Keratinocyte (primary cell): Measurements from ENCODE around the gene GBGT1. TPM values are rescaled to one million over a fixed set of nuclear protein-coding genes. Genes with fewer than 3 reads are reported as not detected.

Source experiments
- DNase-seq: peaks from one replicate; pipeline ENCODE4 v3.0.0-alpha.2; 2011; ENCODE audit warnings: low read depth, missing footprints, low spot score
- FAIRE-seq: peaks from 2 replicates; lab custom pipeline; 2011; peaks lifted over from hg19 to GRCh38; lab: Jason Lieb, UNC
- H2AFZ ChIP-seq: 2 replicates; pipeline ENCODE4 v1.6.0; 2012; ENCODE audit warnings: low read length, control low read depth, inconsistent platforms; ENCODE audit not compliant: control insufficient read depth
- H3K27ac ChIP-seq: 2 replicates; pipeline ENCODE4 v1.5.1; 2011; ENCODE audit warnings: low read length; ENCODE audit not compliant: control insufficient read depth, insufficient read depth
- H3K27me3 ChIP-seq: 3 replicates; pipeline ENCODE4 v1.6.0; 2011; ENCODE audit warnings: low read length; ENCODE audit not compliant: control insufficient read depth, insufficient read depth; ENCODE audit errors: extremely low read depth
- H3K36me3 ChIP-seq, 2 experiments: 2 replicates in 1 of 2; 3 replicates in 1 of 2; pipeline ENCODE4 v1.5.1; 2011; ENCODE audit warnings: low read length in 2 of 2, mild to moderate bottlenecking in 1 of 2; ENCODE audit not compliant: control insufficient read depth in 2 of 2, insufficient read depth in 2 of 2; ENCODE audit errors: extremely low read depth in 1 of 2
- H3K4me1 ChIP-seq: 3 replicates; pipeline ENCODE4 v1.5.1; 2011; ENCODE audit warnings: low read length; ENCODE audit not compliant: control insufficient read depth, insufficient read depth; ENCODE audit errors: extremely low read depth
- H3K4me2 ChIP-seq: 3 replicates; pipeline ENCODE4 v1.6.0; 2011; ENCODE audit warnings: low read depth, low read length; ENCODE audit not compliant: control insufficient read depth, insufficient read depth; ENCODE audit errors: extremely low read depth
- H3K4me3 ChIP-seq, 3 experiments: fragments of 200-600 bp in 1 of 3; sonication (generic) in 1 of 3; 2 replicates in 2 of 3; 3 replicates in 1 of 3; pipeline ENCODE4 v1.5.1; 2011 to 2016; ENCODE audit warnings: low read length in 3 of 3, mild to moderate bottlenecking in 3 of 3, control low read depth in 2 of 3, inconsistent platforms in 1 of 3, low read depth in 1 of 3, mixed read lengths in 1 of 3, mixed run types in 1 of 3, moderate library complexity in 1 of 3; ENCODE audit not compliant: control insufficient read depth in 2 of 3, insufficient read depth in 2 of 3; ENCODE audit errors: extremely low read depth in 1 of 3
- H3K79me2 ChIP-seq: 2 replicates; pipeline ENCODE4 v1.6.0; 2012; ENCODE audit warnings: low read length; ENCODE audit not compliant: control insufficient read depth, insufficient read depth
- H3K9ac ChIP-seq: 3 replicates; pipeline ENCODE4 v1.6.0; 2011; ENCODE audit warnings: low read length; ENCODE audit not compliant: control insufficient read depth, insufficient read depth; ENCODE audit errors: extremely low read depth
- H3K9me1 ChIP-seq: 3 replicates; pipeline ENCODE4 v1.6.0; 2011; ENCODE audit warnings: low read length; ENCODE audit not compliant: control insufficient read depth, insufficient read depth; ENCODE audit errors: extremely low read depth
- H3K9me3 ChIP-seq: 2 replicates; pipeline ENCODE4 v1.5.1; 2012; ENCODE audit warnings: low read depth, low read length; ENCODE audit not compliant: control insufficient read depth
- H4K20me1 ChIP-seq: 3 replicates; pipeline ENCODE4 v1.6.0; 2011; ENCODE audit warnings: low read length; ENCODE audit not compliant: control insufficient read depth, insufficient read depth; ENCODE audit errors: extremely low read depth
- EZH2 ChIP-seq: IDR thresholded peaks from one replicate; pipeline ENCODE4 v1.6.1; 2012; ENCODE audit warnings: inconsistent platforms, mild to moderate bottlenecking, low read length, moderate library complexity
- dilution Hi-C: fragments of 300-500 bp; cut with MboI; formaldehyde crosslinking; loops from one replicate; pipeline ENCODE4 v1.7.0; 2020; ENCODE audit warnings: low sequenced_read_pairs; ENCODE audit not compliant: extremely low pct_ligation_motif_present
- polyA plus RNA-seq, 5 experiments: library from polyadenylated mRNA; depleted of rRNA in 3 of 5; stranded (reverse) in 3 of 5; stranded (forward) in 1 of 5; unstranded in 1 of 5; fragments of >200 nt; gene quantifications; 1 replicate in 1 of 5; 2 replicates in 3 of 5; 3 replicates in 1 of 5; pipeline versions ENCODE4 v1.2.1 to v1.2.3, GENCODE V29; 2011 to 2012; ENCODE audit warnings: missing spikeins in 2 of 5, low read depth in 1 of 5, low replicate concordance in 1 of 5
- TF ChIP-seq, protein P1 (sequence below), 3 experiments: IDR thresholded peaks in 1 of 3; conservative IDR thresholded peaks in 1 of 3; optimal IDR thresholded peaks in 1 of 3; 2 replicates in 2 of 3; 3 replicates in 1 of 3; pipeline versions ENCODE3 to v1.5.1; 2011; ENCODE audit warnings: low read length in 3 of 3, mild to moderate bottlenecking in 3 of 3, moderate library complexity in 2 of 3, control low read depth in 1 of 3, inconsistent platforms in 1 of 3; ENCODE audit not compliant: insufficient read depth in 2 of 3; ENCODE audit errors: extremely low read depth in 1 of 3

Gene GBGT1
- polyA plus RNA-seq, 1 donor (not counting 4 experiments of a cell fraction or from before 2014, with no cell fraction given), result 0.54 TPM

DNA sequence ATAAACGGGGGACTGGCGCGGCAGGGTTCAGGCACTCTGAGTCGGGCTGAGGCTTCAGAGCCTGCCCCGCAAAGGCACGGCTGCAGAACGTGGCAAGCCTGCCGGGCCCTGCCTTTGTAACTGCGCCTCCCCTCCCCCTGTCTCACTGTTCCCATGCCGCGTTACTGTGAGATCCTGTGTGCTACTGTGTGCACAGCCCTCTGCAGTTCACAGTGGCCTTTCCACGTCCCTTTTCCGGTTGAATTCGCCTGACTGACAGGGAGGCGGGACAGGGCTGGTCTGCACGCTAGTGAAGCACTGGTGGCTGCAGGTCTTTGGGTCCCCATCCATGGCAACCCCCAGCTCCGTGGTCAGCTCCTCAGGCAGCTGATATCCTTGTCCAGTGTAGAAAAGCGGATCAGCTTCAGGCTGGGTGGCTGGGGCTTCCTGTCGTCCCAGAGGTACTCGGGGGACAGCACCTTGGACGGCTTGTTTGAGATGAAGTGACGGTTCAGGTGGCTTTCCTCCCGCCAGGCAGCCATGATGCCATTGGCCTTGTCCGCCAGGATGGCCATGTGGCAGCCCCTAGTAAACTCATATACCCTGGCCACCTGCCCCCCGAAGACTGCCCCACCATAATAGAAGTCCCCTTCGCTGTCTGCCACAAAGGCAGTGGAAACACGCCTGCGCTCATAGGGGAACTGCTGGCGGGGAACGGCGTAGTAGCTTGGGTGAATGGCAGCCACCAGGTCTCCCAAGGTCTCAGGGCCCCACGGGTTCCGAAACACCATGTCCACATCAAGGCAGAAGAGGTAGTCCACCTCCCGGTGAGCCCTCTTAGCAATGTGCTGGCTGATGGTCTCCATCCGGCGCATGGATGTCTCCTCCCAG, 10.3 kb downstream of the GBGT1 start:
- no peak for FAIRE-seq
- Histone ChIP-seq H3K36me3 (no peaks in the 10 kb centered on the region), H3K4me1 (no peaks in the 10 kb centered on the region), H3K9me3 (no peaks in the 10 kb centered on the region), H3K27me3 (no peaks in the 10 kb centered on the region), H3K9me1 (no peaks in the 10 kb centered on the region), H3K9ac (no peak overlapping the region), H2AFZ (no peak overlapping the region), H3K79me2 (no peaks in the 10 kb centered on the region), H3K27ac (no peak overlapping the region), H3K4me2 (no peak overlapping the region), H4K20me1 (no peaks in the 10 kb centered on the region), H3K4me3 (no peak overlapping the region)
- dilution Hi-C loops, result no loop called here
- DNase-seq, result no peak
- TF ChIP-seq EZH2, result no peak
- TF ChIP-seq, protein P1, sequence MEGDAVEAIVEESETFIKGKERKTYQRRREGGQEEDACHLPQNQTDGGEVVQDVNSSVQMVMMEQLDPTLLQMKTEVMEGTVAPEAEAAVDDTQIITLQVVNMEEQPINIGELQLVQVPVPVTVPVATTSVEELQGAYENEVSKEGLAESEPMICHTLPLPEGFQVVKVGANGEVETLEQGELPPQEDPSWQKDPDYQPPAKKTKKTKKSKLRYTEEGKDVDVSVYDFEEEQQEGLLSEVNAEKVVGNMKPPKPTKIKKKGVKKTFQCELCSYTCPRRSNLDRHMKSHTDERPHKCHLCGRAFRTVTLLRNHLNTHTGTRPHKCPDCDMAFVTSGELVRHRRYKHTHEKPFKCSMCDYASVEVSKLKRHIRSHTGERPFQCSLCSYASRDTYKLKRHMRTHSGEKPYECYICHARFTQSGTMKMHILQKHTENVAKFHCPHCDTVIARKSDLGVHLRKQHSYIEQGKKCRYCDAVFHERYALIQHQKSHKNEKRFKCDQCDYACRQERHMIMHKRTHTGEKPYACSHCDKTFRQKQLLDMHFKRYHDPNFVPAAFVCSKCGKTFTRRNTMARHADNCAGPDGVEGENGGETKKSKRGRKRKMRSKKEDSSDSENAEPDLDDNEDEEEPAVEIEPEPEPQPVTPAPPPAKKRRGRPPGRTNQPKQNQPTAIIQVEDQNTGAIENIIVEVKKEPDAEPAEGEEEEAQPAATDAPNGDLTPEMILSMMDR (optimal IDR thresholded peaks at IDR 0.05 in 1 of 3, IDR thresholded peaks at IDR 0.05 in 1 of 3, conservative IDR thresholded peaks at IDR 0.05 in 1 of 3; ENCODE audit: extremely low read depth in 1 of 3, insufficient read depth in 2 of 3, low read length in 3 of 3), result no peak

DNA sequence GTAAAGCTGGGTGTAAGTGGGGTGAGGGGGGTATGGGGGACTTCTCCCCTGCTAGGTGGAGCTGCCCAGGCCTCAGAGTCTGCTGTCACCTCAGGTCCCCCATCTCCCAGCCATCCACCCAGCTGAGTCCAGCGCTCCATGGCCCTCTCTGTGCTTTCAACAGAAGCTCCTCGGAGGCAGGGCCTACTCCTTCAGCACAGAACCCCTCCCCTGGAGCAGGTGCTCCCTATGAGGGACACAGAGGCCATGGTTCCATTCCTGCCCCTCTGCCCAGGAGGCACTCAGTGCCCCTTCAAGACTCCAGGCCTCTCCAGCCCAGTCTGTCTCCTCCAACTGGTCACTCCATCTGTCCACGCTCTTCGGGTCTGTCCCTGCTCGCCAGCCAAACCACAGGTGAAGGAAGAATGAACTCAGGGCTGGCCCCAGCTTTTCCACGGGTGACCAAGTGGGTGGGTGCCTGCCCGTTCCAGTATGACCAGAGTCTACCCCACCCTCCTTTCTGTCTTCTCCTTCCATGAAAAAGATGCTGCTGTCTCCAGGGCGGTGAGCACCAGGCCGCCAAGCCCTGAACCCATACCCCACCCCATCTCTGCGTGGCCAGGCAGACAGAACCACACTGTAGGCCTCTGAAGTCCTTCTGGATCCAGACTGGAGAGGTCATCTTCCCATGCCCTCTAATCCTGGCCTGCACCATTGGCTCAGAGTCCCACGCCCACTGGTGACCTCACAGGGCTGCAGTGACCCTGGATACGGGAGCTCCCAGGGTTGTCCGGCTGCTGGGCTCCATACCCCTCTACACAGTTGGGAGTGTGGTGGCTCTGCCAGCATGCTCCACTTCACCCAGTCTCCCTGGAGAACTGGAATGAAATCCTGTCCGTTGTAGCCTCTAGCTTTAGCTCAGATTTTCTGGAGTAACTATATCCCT, 11.9 kb downstream of the GBGT1 start:
- FAIRE-seq (no peak), DNase-seq (no peak)
- no peaks in the 10 kb centered on the region for H3K9me3 ChIP-seq
- no peak overlapping the region for H3K27ac ChIP-seq
- H3K9ac ChIP-seq, result no peak overlapping the region
- peaks cover 4% of the 10 kb centered on the region for H3K79me2 ChIP-seq
- H3K36me3 ChIP-seq, result peaks cover 0 to 1% of the 10 kb centered on the region in 2 experiments
- dilution Hi-C loops, result no loop called here
- H3K9me1 ChIP-seq, result no peaks in the 10 kb centered on the region
- H3K4me2 ChIP-seq, result no peak overlapping the region
- no peak for TF ChIP-seq EZH2
- TF ChIP-seq, protein P1 (optimal IDR thresholded peaks at IDR 0.05 in 1 of 3, IDR thresholded peaks at IDR 0.05 in 1 of 3, conservative IDR thresholded peaks at IDR 0.05 in 1 of 3; ENCODE audit: extremely low read depth in 1 of 3, insufficient read depth in 2 of 3, low read length in 3 of 3), result no peak
- peaks cover 12% of the 10 kb centered on the region for H3K4me1 ChIP-seq
- no peak overlapping the region for H3K4me3 ChIP-seq
- no peaks in the 10 kb centered on the region for H3K27me3 ChIP-seq
- no peak overlapping the region for H2AFZ ChIP-seq
- no peaks in the 10 kb centered on the region for H4K20me1 ChIP-seq
